Melanocyte of skin (primary cell): ENCODE measurements around the gene PCGF6. TPM values are rescaled to one million over a fixed set of nuclear protein-coding genes. Genes with fewer than 3 reads are reported as not detected.

Experiments used
- small RNA-seq, 2 donors: library from RNA; depleted of rRNA; stranded (forward); fragments of <200 nt; gene quantifications; one replicate each; pipeline ENCODE3, GENCODE V24; 2012
- total RNA-seq, 2 donors: library from RNA; depleted of rRNA; stranded (reverse); fragments of >200 nt; gene quantifications; 2 replicates each; pipeline ENCODE4 v1.2.3, GENCODE V29; 2012

Gene PCGF6
- 10 to 100 TPM in 1 of 2 donors, 1 to 10 TPM in 1; 8.9 to 15.3 TPM for total RNA-seq

GRCh38 chr10:103350517-103351260 is at the start of gene PCGF6:
Gene PCGF6 (minus strand): TSS chr10:103351140. CDS start chr10:103351066, 74 bp downstream.

GRCh38 chr10:103396067-103396788 is 45.3 kb upstream of the PCGF6 start, which contains the start of the genes ATP5MK and PDCD11:
Gene ATP5MK (minus strand): TSS chr10:103396475. CDS start chr10:103392457, 4,018 bp downstream.
Gene PDCD11 (plus strand): TSS chr10:103396626. CDS start chr10:103398427, 1,801 bp downstream.

GRCh38 chr10:103367782-103368518 is 17.0 kb upstream of the PCGF6 start, which contains the start of gene TAF5:
Gene TAF5 (plus strand): TSS chr10:103367976. CDS start chr10:103367990, 14 bp downstream.

GRCh38 chr10:103276896-103277712 is 73.8 kb downstream of the PCGF6 start, which contains the start of gene INA:
Gene INA (plus strand): TSS chr10:103277138. CDS start chr10:103277212, 74 bp downstream.

Small RNA genes within 50 kb of the gene (small RNA-seq; reads per million reads assigned to genes)
- 0 to 0.04 reads per million in 2 donors for gene RNU11-3P

Other genes starting within 250 kb of the PCGF6 start
- 10 to 100 TPM; 26.5 to 37.3 TPM for gene NT5C2, start 157.9 kb downstream of the PCGF6 start, total RNA-seq
- under 1 TPM; under 0.01 to 0.33 TPM for gene RPEL1, start 105.3 kb downstream of the PCGF6 start, total RNA-seq
- gene INA, start 74.0 kb downstream of the PCGF6 start, total RNA-seq = under 1 TPM in 1 of 2 donors, not detected in 1; under 0.01 TPM
- gene TAF5, start 16.8 kb upstream of the PCGF6 start, total RNA-seq = 1 to 10 TPM; 2.8 to 5.3 TPM
- 100 to 1,000 TPM; 170 to 231 TPM for gene ATP5MK, start 45.3 kb upstream of the PCGF6 start, total RNA-seq
- gene PDCD11, start 45.5 kb upstream of the PCGF6 start, total RNA-seq = 10 to 100 TPM; 28.2 to 41.6 TPM
- 1 to 10 TPM; 8.3 to 10.0 TPM for gene CALHM2, start 101.2 kb upstream of the PCGF6 start, total RNA-seq
- not detected for gene CALHM1, start 107.8 kb upstream of the PCGF6 start, total RNA-seq
- gene CALHM3, start 128.1 kb upstream of the PCGF6 start, total RNA-seq = not detected
- under 1 TPM; under 0.01 to 0.34 TPM for gene NEURL1, start 142.6 kb upstream of the PCGF6 start, total RNA-seq